Lung (tissue), 12 donors: ENCODE measurements around the gene TNS3. TPM values are rescaled to one million over a fixed set of nuclear protein-coding genes. Genes with fewer than 3 reads are reported as not detected.

ENCODE experiments used
- ATAC-seq: fragments of 200-7000 bp; cut with Tn5 transposase; one replicate; pipeline ENCODE4 v1.9.1; 2020; ENCODE audit warnings: moderate number of reproducible peaks; ENCODE audit not compliant: insufficient read depth, low FRiP score
- DNase-seq, 3 donors: peaks; one replicate each; pipeline ENCODE4 v3.0.0-alpha.2; 2013 to 2017
- H3K27ac ChIP-seq, 2 donors: one replicate each; pipeline ENCODE4 v1.5.1; 2013; ENCODE audit warnings: mild to moderate bottlenecking in 2 of 2, moderate library complexity in 2 of 2, control low read depth in 1 of 2, inconsistent platforms in 1 of 2, low read depth in 1 of 2, low read length in 1 of 2
- H3K27me3 ChIP-seq, 3 donors: one replicate each; pipeline ENCODE4 v1.5.1; 2013; ENCODE audit warnings: low read length in 2 of 3; ENCODE audit not compliant: control insufficient read depth in 3 of 3, insufficient read depth in 3 of 3
- H3K36me3 ChIP-seq, 4 donors: one replicate each; pipeline ENCODE4 v1.5.1; 2013; ENCODE audit warnings: low read length in 4 of 4, mild to moderate bottlenecking in 1 of 4, moderate library complexity in 1 of 4; ENCODE audit not compliant: control insufficient read depth in 4 of 4, insufficient read depth in 4 of 4
- H3K4me1 ChIP-seq, 5 donors: one replicate each; pipeline ENCODE4 v1.5.1; 2013; ENCODE audit warnings: low read length in 5 of 5, mild to moderate bottlenecking in 2 of 5, moderate library complexity in 1 of 5; ENCODE audit not compliant: control insufficient read depth in 5 of 5, insufficient read depth in 5 of 5
- H3K4me3 ChIP-seq: one replicate; pipeline ENCODE4 v1.5.1; 2013; ENCODE audit warnings: mild to moderate bottlenecking, control low read depth, moderate library complexity
- H3K9ac ChIP-seq, 2 donors: one replicate each; pipeline ENCODE4 v1.5.1; 2013; ENCODE audit warnings: low read length in 2 of 2, control low read depth in 1 of 2; ENCODE audit not compliant: insufficient read depth in 1 of 2
- H3K9me3 ChIP-seq, 4 donors: one replicate each; pipeline ENCODE4 v1.5.1; 2013; ENCODE audit warnings: low read length in 3 of 4, mild to moderate bottlenecking in 1 of 4, moderate library complexity in 1 of 4; ENCODE audit not compliant: control insufficient read depth in 4 of 4, insufficient read depth in 3 of 4
- CTCF ChIP-seq: IDR thresholded peaks from 2 replicates; pipeline ENCODE4 v1.5.1; 2012; ENCODE audit warnings: mild to moderate bottlenecking; ENCODE audit errors: control extremely low read depth, extremely low read depth
- WGBS, 2 donors: extraction: QIAGEN DNeasy Blood & Tissue Kit; methylation state at CpG; one replicate each; pipeline ENCODE4 v1.1.7; 2013; 5-methylcytosine and 5-hydroxymethylcytosine counted together
- polyA plus RNA-seq, 2 donors: library from polyadenylated mRNA; stranded (reverse); fragments of 200-250 nt; gene quantifications; one replicate each; pipeline ENCODE4 v1.2.1, GENCODE V29; 2013
- total RNA-seq, 2 donors: library from RNA; depleted of rRNA in 1 of 2; stranded (reverse); fragments of >200 nt in 1 of 2; gene quantifications; one replicate each; pipeline ENCODE4 v1.2.1, GENCODE V29; 2014 to 2021
- donor health status: control.
- donor health status: control.
- donor health status: Bipolar disorder and iron deficiency.
- donor health status: healthy.
- donor health status: DM: yes; HTN: yes; CAD: no.

The TNS3 gene
- total and polyA plus RNA-seq, 4 donors = 23.8 to 140 (median 85.7) TPM

GRCh38 chr7:47358357-47358756, 223.6 kb downstream of the TNS3 start:
- Histone ChIP-seq H3K4me3 (no peak overlapping the region), H3K36me3 (peaks cover 0 to 10% (median 4%) of the 10 kb centered on the region in 4 donors), H3K4me1 (peaks cover 0 to 14% (median 3%) of the 10 kb centered on the region in 5 donors), H3K9ac (no peak overlapping the region), H3K27me3 (no peaks in the 10 kb centered on the region), H3K27ac (no peak overlapping the region), H3K9me3 (peaks cover 0 to 2% (median 0%) of the 10 kb centered on the region in 4 donors)
- no peak for DNase-seq
- no peak for TF ChIP-seq CTCF
- ATAC-seq = no peak
- 91 to 93% methylated on average over 14 of the region's 14 CpGs for WGBS, 2 donors

GRCh38 chr7:47357863-47358262, 224.0 kb downstream of the TNS3 start:
- ATAC-seq = no peak

GRCh38 chr7:47357361-47357760, 224.6 kb downstream of the TNS3 start:
- H3K4me1 ChIP-seq = peaks cover 0 to 14% (median 3%) of the 10 kb centered on the region in 5 donors
- no peak overlapping the region for H3K27ac ChIP-seq
- DNase-seq (no peak), ATAC-seq (no peak)
- H3K27me3 ChIP-seq = no peaks in the 10 kb centered on the region
- H3K36me3 ChIP-seq = peaks cover 0 to 11% (median 3%) of the 10 kb centered on the region in 4 donors
- H3K4me3 ChIP-seq = no peak overlapping the region
- TF ChIP-seq CTCF = no peak
- no peak overlapping the region for H3K9ac ChIP-seq
- no peaks in the 10 kb centered on the region for H3K9me3 ChIP-seq
- 90 to 92% methylated on average over 10 of the region's 10 CpGs for WGBS, 2 donors

More at GRCh38 chr7:47357863-47358262, 224.0 kb downstream of the TNS3 start:
- H3K9ac ChIP-seq = no peak overlapping the region
- no peak for TF ChIP-seq CTCF
- no peak overlapping the region for H3K4me3 ChIP-seq
- peaks cover 0 to 14% (median 3%) of the 10 kb centered on the region in 5 donors for H3K4me1 ChIP-seq
- 80 to 85% methylated on average over 7 of the region's 7 CpGs for WGBS, 2 donors
- no peak for DNase-seq
- peaks cover 0 to 2% (median 0%) of the 10 kb centered on the region in 4 donors for H3K9me3 ChIP-seq
- H3K27ac ChIP-seq = no peak overlapping the region
- H3K36me3 ChIP-seq = peaks cover 0 to 10% (median 4%) of the 10 kb centered on the region in 4 donors
- no peaks in the 10 kb centered on the region for H3K27me3 ChIP-seq

- ATAC-seq (no peak), DNase-seq (no peak)
- no peak overlapping the region for H3K9ac ChIP-seq
- peaks cover 0 to 11% (median 5%) of the 10 kb centered on the region in 4 donors for H3K36me3 ChIP-seq
- TF ChIP-seq CTCF = no peak
- no peak overlapping the region for H3K4me3 ChIP-seq
- H3K9me3 ChIP-seq = no peaks in the 10 kb centered on the region
- no peaks in the 10 kb centered on the region for H3K27me3 ChIP-seq
- H3K27ac ChIP-seq = no peak overlapping the region
- peaks cover 3 to 10% (median 3%) of the 10 kb centered on the region in 5 donors for H3K4me1 ChIP-seq
- WGBS, 2 donors = 92 to 95% methylated on average over 5 of the region's 5 CpGs
Measured at GRCh38 chr7:47356261-47356660, 225.7 kb downstream of the TNS3 start.
